C4-2B (cell line): ENCODE measurements around the gene SIK3.

Experiments used
- CTCF ChIP-seq: fragments of 450-650 bp; conservative IDR thresholded peaks from 2 replicates; pipeline ENCODE4 v1.5.1; 2017; ENCODE audit warnings: mild to moderate bottlenecking
- ZFX ChIP-seq: fragments of 450-650 bp; IDR thresholded peaks from 2 replicates; pipeline ENCODE4 v1.6.1; 2017

- TF ChIP-seq CTCF (no peak), ZFX (no peak)
Observed at GRCh38 chr11:116862951-116863350, 235.3 kb downstream of the SIK3 start.
